Measurements from ENCODE around the gene PLCD3. TPM values are rescaled to one million over a fixed set of nuclear protein-coding genes. Genes with fewer than 3 reads are reported as not detected.

The PLCD3 gene
- total and polyA plus RNA-seq, 12 donors: 5.8 to 246 (median 82.2) TPM

DNA sequence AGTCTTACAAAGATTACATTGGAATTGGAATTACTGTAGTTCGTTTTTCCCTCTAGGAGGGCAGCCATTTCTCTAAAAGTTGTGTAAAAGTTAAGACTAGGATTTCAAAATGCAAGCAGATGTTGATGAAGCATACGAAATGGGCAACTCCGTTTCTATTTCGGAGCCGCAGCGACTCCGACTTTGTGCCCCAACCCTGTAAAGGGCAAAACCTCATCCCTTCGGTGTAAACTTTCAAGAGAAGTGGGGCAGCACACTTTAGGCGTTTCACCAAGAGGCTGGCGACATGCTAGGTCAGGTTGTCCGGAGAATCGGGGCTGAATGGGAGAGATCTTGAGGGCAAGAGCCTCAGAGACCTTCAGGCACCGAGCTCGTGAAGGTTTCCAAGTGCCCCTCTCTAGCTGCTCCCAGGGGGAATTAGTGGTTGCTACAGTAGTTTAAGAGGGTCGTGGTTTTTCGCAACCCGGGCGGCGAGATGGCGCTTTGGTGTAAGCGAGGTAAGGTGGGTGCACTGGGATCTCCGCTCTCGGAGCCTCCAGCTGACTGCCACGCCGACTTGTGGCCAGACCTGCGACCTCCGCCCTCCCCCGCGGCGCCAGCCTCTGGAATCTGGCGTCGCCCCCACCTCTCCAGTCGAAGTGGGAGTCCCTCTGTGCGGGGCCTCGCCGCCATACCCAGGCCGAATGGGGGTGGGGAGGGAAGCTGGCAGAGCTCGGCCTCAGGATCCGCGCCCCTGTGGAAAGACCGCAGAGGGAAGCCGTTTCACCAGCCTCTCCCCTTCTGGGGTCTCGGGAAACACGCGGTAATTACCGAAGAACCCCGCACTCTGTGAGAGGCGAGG lies 28.4 kb upstream of the PLCD3 start:
- Histone ChIP-seq H3K27ac (peak overlapping the region; percentile 95 to 100 (median 100)), H3K27me3 (no peaks in the 10 kb centered on the region), H3K4me1 (replicated peaks in 1 of 2) (peaks cover 37 to 43% of the 10 kb centered on the region in 2 donors), H3K9me3 (replicated peaks in 1 of 3) (no peaks in the 10 kb centered on the region), H3K36me3 (replicated peaks in 1 of 2) (no peaks in the 10 kb centered on the region), H3K4me3 (peak overlapping the region; percentile 80 to 97 (median 90))
- intact Hi-C loops (cut with DNase I): no loop called here
- TF ChIP-seq, protein P1, sequence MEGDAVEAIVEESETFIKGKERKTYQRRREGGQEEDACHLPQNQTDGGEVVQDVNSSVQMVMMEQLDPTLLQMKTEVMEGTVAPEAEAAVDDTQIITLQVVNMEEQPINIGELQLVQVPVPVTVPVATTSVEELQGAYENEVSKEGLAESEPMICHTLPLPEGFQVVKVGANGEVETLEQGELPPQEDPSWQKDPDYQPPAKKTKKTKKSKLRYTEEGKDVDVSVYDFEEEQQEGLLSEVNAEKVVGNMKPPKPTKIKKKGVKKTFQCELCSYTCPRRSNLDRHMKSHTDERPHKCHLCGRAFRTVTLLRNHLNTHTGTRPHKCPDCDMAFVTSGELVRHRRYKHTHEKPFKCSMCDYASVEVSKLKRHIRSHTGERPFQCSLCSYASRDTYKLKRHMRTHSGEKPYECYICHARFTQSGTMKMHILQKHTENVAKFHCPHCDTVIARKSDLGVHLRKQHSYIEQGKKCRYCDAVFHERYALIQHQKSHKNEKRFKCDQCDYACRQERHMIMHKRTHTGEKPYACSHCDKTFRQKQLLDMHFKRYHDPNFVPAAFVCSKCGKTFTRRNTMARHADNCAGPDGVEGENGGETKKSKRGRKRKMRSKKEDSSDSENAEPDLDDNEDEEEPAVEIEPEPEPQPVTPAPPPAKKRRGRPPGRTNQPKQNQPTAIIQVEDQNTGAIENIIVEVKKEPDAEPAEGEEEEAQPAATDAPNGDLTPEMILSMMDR (IDR thresholded peaks at IDR 0.05): peak in 1 of 6 experiments; percentile 27
- TF ChIP-seq POLR2A (IDR thresholded peaks at IDR 0.05): no peak
- DNase-seq: peak; percentile 71 to 86 (median 78)
- WGBS, 4 donors: 0% methylated on average over 18 to 48 of the region's 48 CpGs

DNA sequence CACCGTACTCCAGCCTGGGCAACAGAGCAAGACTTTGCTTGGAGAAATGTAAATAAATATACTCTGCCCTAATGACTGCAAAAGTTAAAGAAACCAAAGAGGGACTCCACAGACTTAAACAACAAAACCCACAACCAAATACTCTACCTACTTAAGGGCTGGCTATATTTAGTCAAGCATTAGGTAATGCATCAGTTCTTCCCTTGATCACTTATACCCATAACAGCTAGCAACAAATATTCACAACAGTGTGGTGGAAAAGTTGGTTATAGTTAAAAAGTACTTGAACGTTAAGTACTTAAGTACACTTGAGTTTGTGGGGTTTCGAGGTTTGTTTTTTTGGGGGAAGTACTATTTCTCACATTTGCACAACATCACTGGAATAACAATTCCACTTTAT lies 23.9 kb upstream of the PLCD3 start:
- peaks cover 34 to 48% of the 10 kb centered on the region in 2 donors for H3K4me1 ChIP-seq (replicated peaks in 1 of 2)

GRCh38 chr17:45155483-45155882 lies 23.2 kb upstream of the PLCD3 start:
- Histone ChIP-seq H3K27me3 (no peaks in the 10 kb centered on the region), H3K27ac (peak overlapping the region in 2 of 5 donors; percentile 5 to 26), H3K9me3 (replicated peaks in 1 of 3) (no peaks in the 10 kb centered on the region), H3K36me3 (replicated peaks in 1 of 2) (no peaks in the 10 kb centered on the region), H3K4me1 (replicated peaks in 1 of 2) (peaks cover 41 to 56% of the 10 kb centered on the region in 2 donors), H3K4me3 (no peak overlapping the region)
- TF ChIP-seq POLR2A (IDR thresholded peaks at IDR 0.05): no peak
- TF ChIP-seq, protein P1 (IDR thresholded peaks at IDR 0.05): no peak
- 89 to 100% (median 98%) methylated on average over 1 to 2 of the region's 2 CpGs for WGBS, 4 donors
- intact Hi-C loops (cut with DNase I): no loop called here
- no peak for DNase-seq

More for the DNA sequence above, 23.9 kb upstream of the PLCD3 start:
- Histone ChIP-seq H3K9me3 (replicated peaks in 1 of 3) (no peaks in the 10 kb centered on the region), H3K4me3 (no peak overlapping the region), H3K27me3 (no peaks in the 10 kb centered on the region), H3K27ac (no peak overlapping the region), H3K36me3 (replicated peaks in 1 of 2) (no peaks in the 10 kb centered on the region)
- 85 to 97% (median 89%) methylated on average over 3 of the region's 3 CpGs for WGBS, 4 donors
- intact Hi-C loops (cut with DNase I): no loop called here
- DNase-seq: no peak
- TF ChIP-seq POLR2A (IDR thresholded peaks at IDR 0.05): no peak
- TF ChIP-seq, protein P1 (IDR thresholded peaks at IDR 0.05): no peak

DNA sequence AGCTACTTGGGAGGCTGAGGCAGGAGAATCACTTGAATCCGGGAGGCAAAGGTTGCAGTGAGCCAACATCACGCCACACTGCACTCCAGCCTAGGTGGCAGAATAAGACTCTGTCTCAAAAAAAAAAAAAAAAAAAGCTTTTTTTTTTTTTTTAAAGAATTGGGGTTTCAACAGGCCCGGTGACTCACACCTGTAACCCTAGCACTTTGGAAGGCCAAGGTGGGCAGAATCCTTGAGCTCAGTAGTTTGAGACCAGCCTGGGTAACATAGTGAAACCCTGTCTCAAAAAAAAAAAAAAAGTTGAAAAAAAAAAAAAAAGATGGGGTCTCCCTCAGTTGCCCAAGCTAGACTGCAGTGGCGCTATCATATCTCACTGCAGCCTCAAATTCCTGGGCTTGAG lies 22.7 kb upstream of the PLCD3 start:
- no peak overlapping the region for H3K4me3 ChIP-seq
- no peaks in the 10 kb centered on the region for H3K9me3 ChIP-seq (replicated peaks in 1 of 3)
- peak in 1 of 7 donors; percentile 14 for DNase-seq
- H3K4me1 ChIP-seq (replicated peaks in 1 of 2): peaks cover 40 to 55% of the 10 kb centered on the region in 2 donors
- peak overlapping the region in 1 of 5 donors; percentile 26 for H3K27ac ChIP-seq
- H3K36me3 ChIP-seq (replicated peaks in 1 of 2): no peaks in the 10 kb centered on the region
- WGBS, 4 donors: 80 to 88% (median 87%) methylated on average over 4 of the region's 4 CpGs
- intact Hi-C loops (cut with DNase I): no loop called here
- H3K27me3 ChIP-seq: no peaks in the 10 kb centered on the region
- no peak for TF ChIP-seq POLR2A (IDR thresholded peaks at IDR 0.05)
- TF ChIP-seq, protein P1 (IDR thresholded peaks at IDR 0.05): no peak

Data from adrenal gland (tissue), 12 donors.